HG03060 (cell line): ENCODE measurements around the gene COL17A1.

Experiments used
- ATAC-seq: cut with Tn5 transposase; IDR thresholded peaks from one replicate; pipeline ENCODE4 v1.9.1; 2021; ENCODE audit warnings: low read depth, moderate number of reproducible peaks; ENCODE audit not compliant: unreplicated experiment

Gene COL17A1

GRCh38 chr10:104002911-104003310 lies 82.8 kb downstream of the COL17A1 start:
- ATAC-seq: no peak

GRCh38 chr10:103998805-103999204 lies 86.9 kb downstream of the COL17A1 start:
- ATAC-seq: no peak

- ATAC-seq: no peak
Measured at GRCh38 chr10:103995134-103995533, 90.5 kb downstream of the COL17A1 start.

- ATAC-seq: no peak
Measured at GRCh38 chr10:103991393-103992128, 94.1 kb downstream of the COL17A1 start.

GRCh38 chr10:103990531-103990930 lies 95.1 kb downstream of the COL17A1 start:
- ATAC-seq: no peak

- no peak for ATAC-seq
Measured at GRCh38 chr10:103990121-103990520, 95.6 kb downstream of the COL17A1 start.

GRCh38 chr10:103986360-103986759 lies 99.3 kb downstream of the COL17A1 start:
- no peak for ATAC-seq

- ATAC-seq: no peak
Measured at GRCh38 chr10:103985726-103986125, 100.0 kb downstream of the COL17A1 start.

GRCh38 chr10:103983367-103983911 lies 102.2 kb downstream of the COL17A1 start:
- ATAC-seq: peak; percentile 69

- ATAC-seq: no peak
Measured at GRCh38 chr10:103982639-103983038, 103.0 kb downstream of the COL17A1 start.
